Brain microvascular endothelial cell (primary cell): ENCODE data around the gene ALAD.

ENCODE experiments used
- DNase-seq: peaks from one replicate; pipeline ENCODE4 v3.0.0-alpha.2; 2020
- H3K27ac ChIP-seq: fragments of 250-450 bp; sonication (Bioruptor Pico); 2 replicates; pipeline ENCODE4 v1.5.1; 2020; ENCODE audit warnings: mild to moderate bottlenecking, moderate library complexity
- H3K27me3 ChIP-seq: fragments of 250-450 bp; sonication (Bioruptor Pico); replicated peaks from 2 replicates; pipeline ENCODE4 v1.5.1; 2020; ENCODE audit warnings: mild to moderate bottlenecking
- H3K36me3 ChIP-seq: fragments of 250-450 bp; sonication (Bioruptor Pico); replicated peaks from 2 replicates; pipeline ENCODE4 v1.5.1; 2020; ENCODE audit warnings: mild to moderate bottlenecking
- H3K4me3 ChIP-seq: 2 replicates; pipeline ENCODE4 v1.5.1; 2011; ENCODE audit warnings: low read depth, mild to moderate bottlenecking, control low read depth, low read length, moderate library complexity
- in situ Hi-C: cut with HindIII; loops from 2 replicates; pipeline ENCODE4 v1.10.0; 2017; ENCODE audit warnings: low sequenced_read_pairs, low pct_ligation_motif_present
- TF ChIP-seq, protein P1 (sequence below): IDR thresholded peaks from 2 replicates; pipeline ENCODE4 v1.5.1; 2011; ENCODE audit warnings: low read depth, mild to moderate bottlenecking, moderate library complexity, low read length, control low read depth, inconsistent platforms; ENCODE audit errors: missing control alignments

The ALAD gene

DNA sequence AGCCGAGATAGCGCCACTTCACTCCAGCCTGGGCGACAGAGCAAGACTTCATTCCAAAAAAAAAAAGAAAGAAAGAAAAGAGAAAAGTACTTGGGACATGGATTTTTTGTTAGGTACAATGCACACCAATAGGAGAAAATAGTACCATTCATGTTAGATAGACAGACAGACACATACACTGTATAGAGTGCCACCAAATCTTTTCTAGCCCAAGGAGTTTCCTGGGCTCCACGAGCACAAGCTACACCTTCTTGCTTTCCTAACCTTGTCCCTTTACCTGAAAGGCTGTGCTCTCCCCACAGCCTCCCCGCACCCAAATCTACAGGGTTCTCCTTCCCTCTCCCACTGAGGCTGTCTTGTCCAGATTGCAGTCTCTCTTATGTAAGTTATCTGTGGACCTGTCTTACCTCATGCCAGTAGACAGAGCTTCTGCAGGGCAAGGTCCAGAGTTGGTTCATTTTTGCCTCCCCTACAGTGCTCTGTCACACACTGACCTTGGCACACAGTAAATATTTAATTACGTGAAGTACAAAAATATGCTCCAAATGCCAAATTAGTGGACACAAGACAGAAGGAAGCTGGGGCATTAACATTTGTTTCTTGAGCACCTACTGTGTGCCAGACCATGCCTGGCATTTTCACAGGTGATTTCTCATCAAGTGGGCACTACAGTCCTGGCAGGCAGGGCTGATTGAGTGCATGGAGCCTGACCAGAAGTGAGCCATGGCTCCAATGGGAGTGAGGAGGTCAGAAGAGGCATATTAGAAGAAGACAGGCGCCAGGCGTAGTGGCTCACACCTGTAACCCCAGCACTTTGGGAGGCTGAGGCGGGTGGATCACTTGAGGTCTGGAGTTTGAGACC is 5.9 kb downstream of the ALAD start:
- TF ChIP-seq, protein P1, sequence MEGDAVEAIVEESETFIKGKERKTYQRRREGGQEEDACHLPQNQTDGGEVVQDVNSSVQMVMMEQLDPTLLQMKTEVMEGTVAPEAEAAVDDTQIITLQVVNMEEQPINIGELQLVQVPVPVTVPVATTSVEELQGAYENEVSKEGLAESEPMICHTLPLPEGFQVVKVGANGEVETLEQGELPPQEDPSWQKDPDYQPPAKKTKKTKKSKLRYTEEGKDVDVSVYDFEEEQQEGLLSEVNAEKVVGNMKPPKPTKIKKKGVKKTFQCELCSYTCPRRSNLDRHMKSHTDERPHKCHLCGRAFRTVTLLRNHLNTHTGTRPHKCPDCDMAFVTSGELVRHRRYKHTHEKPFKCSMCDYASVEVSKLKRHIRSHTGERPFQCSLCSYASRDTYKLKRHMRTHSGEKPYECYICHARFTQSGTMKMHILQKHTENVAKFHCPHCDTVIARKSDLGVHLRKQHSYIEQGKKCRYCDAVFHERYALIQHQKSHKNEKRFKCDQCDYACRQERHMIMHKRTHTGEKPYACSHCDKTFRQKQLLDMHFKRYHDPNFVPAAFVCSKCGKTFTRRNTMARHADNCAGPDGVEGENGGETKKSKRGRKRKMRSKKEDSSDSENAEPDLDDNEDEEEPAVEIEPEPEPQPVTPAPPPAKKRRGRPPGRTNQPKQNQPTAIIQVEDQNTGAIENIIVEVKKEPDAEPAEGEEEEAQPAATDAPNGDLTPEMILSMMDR, result no peak
- Histone ChIP-seq H3K4me3 (no peak overlapping the region), H3K27ac (no peak overlapping the region), H3K27me3 (no peaks in the 10 kb centered on the region), H3K36me3 (peaks cover 15% of the 10 kb centered on the region)
- in situ Hi-C loops, result no loop called here
- no peak for DNase-seq

DNA sequence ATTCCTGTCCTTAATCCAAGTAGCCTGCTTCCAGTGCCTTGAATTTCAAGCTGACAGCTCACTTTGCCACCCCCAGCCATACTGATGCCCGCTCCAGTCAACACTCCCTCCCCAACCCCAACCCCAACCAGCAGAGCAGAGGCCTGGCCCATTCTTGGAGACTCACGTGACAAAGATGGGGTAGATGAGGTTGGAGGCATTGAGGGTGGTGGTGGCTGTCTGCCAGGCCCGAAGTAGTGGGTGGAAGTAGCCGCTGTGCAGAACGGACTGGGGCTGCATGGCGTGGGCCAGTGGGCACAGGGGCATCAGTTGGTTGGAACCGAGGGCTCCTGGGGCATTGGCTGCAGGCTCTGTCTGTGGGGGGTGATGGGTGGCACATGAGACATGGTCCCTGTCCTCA is 7.8 kb downstream of the ALAD start:
- H3K36me3 ChIP-seq, result peaks cover 32% of the 10 kb centered on the region
- DNase-seq, result no peak
- in situ Hi-C loops, result no loop called here
- H3K27me3 ChIP-seq, result no peaks in the 10 kb centered on the region
- H3K4me3 ChIP-seq, result no peak overlapping the region
- TF ChIP-seq, protein P1, result no peak
- H3K27ac ChIP-seq, result no peak overlapping the region

DNA sequence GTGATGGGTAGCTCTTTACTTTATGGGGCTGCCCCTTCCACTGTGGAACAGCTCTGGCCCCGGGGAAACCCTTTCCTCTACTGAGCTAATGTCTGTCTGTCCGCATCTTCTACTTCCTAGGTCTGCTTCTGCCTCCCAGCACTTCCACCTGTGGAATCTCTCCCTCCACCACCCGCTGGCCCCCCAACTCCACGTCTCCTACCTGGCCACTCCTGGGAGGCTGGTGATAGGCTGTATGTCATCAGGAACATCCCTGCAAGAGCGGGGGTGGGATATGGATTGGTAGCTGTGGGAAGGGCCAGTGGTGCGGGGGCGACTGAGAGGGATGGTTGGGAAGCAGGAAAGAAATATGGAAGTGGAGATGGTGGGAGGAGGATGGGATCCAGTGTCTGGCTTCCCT is 9.2 kb downstream of the ALAD start:
- TF ChIP-seq, protein P1, result no peak
- H3K27me3 ChIP-seq, result no peaks in the 10 kb centered on the region
- H3K4me3 ChIP-seq, result no peak overlapping the region
- in situ Hi-C loops, result no loop called here
- DNase-seq, result no peak
- H3K27ac ChIP-seq, result no peak overlapping the region
- peaks cover 39% of the 10 kb centered on the region for H3K36me3 ChIP-seq

DNA sequence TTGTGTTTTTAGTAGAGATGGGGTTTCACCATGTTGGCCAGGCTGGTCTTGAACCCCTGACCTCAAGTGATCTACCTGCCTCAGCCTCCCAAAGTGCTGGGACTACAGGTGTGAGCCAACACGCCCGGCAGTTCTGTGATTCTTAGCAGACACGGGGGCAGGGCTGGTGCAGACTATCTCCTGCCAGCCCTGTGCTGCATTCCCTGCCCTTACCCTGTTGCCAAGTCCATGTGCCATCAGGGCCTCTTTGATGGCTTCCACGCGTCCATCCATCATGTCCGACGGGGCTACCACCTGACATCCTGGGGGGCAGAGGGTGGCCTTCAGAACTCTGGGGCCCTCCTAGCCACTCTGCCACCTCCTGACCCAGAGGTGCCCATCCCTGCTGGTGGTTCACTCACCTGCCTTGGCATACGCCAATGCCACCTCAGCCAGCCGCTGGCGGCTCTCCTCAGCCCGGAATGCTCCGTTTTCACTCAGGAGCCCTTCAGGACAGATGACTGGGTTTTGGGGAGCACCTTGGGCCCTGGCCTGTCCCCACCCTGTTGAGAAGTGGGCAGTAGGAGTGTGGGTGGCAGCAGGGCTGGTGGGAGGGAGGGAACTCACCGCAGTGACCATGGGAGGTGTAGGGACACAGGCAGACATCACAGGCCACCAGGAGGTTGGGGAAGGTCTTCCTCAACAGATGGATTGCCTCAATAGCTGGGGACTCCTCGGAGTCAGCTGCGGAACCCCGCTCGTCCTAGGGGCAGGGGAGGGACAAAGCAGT is 10.7 kb downstream of the ALAD start:
- TF ChIP-seq, protein P1, result no peak
- Histone ChIP-seq H3K36me3 (peaks cover 39% of the 10 kb centered on the region), H3K4me3 (no peak overlapping the region), H3K27ac (no peak overlapping the region), H3K27me3 (no peaks in the 10 kb centered on the region)
- in situ Hi-C loops, result no loop called here
- no peak for DNase-seq

DNA sequence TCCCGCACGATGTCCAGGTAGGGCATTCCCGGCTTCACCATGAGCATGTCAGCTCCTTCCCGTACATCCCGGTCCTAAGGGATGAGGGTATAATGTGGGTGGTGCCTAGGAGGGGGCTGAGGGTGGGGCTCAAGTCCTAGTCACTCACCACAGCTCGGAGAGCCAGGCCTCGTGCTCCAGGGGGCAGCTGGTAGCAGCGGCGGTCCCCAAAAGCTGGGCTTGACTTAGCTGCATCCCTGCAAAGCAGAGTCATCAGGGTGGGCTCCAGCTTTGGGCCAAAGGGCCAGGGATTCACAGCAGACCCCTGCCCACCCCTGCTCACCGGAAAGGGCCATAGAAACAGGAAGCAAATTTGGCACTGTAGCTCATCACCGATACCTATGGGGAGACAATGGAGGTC is 11.6 kb downstream of the ALAD start:
- Histone ChIP-seq H3K4me3 (no peak overlapping the region), H3K36me3 (peaks cover 39% of the 10 kb centered on the region), H3K27ac (no peak overlapping the region), H3K27me3 (no peaks in the 10 kb centered on the region)
- in situ Hi-C loops, result no loop called here
- TF ChIP-seq, protein P1, result no peak
- no peak for DNase-seq
